ENCODE data around the gene LPIN3. TPM values are rescaled to one million over a fixed set of nuclear protein-coding genes. Genes with fewer than 3 reads are reported as not detected.

LPIN3 gene
- total RNA-seq, 1 experiment from 2014 or later: 27.9 TPM

DNA sequence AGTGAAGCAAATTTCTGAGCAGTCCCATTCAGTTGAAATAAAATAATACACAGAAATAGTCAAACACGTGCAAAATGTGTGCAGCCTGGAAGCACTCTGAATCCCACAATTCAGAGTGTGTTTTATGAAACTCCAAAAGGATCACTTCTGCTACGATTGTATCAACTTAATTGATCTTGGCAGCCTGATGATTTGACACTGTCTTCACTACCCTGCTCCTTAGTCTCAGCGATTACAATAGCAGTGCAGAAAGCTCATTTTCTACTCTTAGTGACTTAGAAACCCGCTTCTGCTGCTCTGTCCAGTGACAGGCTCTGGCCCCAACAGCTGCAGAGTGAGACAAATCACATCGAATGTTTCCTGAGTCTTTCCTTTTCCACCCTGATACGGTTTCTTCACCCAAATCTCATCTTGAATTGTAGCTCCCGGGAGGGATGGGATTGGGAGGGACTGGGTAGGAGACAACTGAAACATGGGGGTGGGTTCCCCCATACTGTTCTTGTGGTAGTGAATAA is 42.2 kb downstream of the LPIN3 start:
- Histone ChIP-seq H3K4me1 (ENCODE audit: insufficient read depth, low read length) (no peaks in the 10 kb centered on the region), H3K9ac (ENCODE audit: low read length) (no peak overlapping the region), H3K27me3 (ENCODE audit: low read length) (peaks cover 20% of the 10 kb centered on the region; the same call in 1 of the 2 replicates), H3K27ac (ENCODE audit: low read length) (no peak overlapping the region), H3K79me2 (ENCODE audit: low read length) (no peaks in the 10 kb centered on the region), H2AFZ (ENCODE audit: low read length) (no peak overlapping the region), H3K36me3 (ENCODE audit: low read depth, low read length) (no peaks in the 10 kb centered on the region), H3K4me3 (ENCODE audit: low read length) (no peak overlapping the region), H4K20me1 (ENCODE audit: low read length) (no peaks in the 10 kb centered on the region), H3K9me2 (replicated peaks; ENCODE audit: low read length) (no peaks in the 10 kb centered on the region), H3K4me2 (ENCODE audit: low read length) (no peak overlapping the region), H3F3A (ENCODE audit: low read length, unreplicated experiment) (no peaks in the 10 kb centered on the region), H3K9me3 (ENCODE audit: low read length) (no peaks in the 10 kb centered on the region)
- ATAC-seq (no peak), DNase-seq (no peak)
- ChIA-PET POLR2A (ENCODE audit: unreplicated experiment) (no interaction called here), CTCF (no interaction called here)
- intact Hi-C loops (cut with micrococcal nuclease): no loop called here
- TF ChIP-seq EZH2 (IDR thresholded peaks at IDR 0.05; ENCODE audit: low read length, unreplicated experiment) (no peak), EZH2phosphoT487 (IDR thresholded peaks at IDR 0.05; ENCODE audit: borderline replicate concordance, low read length) (no peak)
- TF ChIP-seq, protein P1, sequence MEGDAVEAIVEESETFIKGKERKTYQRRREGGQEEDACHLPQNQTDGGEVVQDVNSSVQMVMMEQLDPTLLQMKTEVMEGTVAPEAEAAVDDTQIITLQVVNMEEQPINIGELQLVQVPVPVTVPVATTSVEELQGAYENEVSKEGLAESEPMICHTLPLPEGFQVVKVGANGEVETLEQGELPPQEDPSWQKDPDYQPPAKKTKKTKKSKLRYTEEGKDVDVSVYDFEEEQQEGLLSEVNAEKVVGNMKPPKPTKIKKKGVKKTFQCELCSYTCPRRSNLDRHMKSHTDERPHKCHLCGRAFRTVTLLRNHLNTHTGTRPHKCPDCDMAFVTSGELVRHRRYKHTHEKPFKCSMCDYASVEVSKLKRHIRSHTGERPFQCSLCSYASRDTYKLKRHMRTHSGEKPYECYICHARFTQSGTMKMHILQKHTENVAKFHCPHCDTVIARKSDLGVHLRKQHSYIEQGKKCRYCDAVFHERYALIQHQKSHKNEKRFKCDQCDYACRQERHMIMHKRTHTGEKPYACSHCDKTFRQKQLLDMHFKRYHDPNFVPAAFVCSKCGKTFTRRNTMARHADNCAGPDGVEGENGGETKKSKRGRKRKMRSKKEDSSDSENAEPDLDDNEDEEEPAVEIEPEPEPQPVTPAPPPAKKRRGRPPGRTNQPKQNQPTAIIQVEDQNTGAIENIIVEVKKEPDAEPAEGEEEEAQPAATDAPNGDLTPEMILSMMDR (conservative IDR thresholded peaks at IDR 0.05; ENCODE audit: low read depth, low read length): no peak
- no TSS peak for BruUV-seq (replicated peaks)

DNA sequence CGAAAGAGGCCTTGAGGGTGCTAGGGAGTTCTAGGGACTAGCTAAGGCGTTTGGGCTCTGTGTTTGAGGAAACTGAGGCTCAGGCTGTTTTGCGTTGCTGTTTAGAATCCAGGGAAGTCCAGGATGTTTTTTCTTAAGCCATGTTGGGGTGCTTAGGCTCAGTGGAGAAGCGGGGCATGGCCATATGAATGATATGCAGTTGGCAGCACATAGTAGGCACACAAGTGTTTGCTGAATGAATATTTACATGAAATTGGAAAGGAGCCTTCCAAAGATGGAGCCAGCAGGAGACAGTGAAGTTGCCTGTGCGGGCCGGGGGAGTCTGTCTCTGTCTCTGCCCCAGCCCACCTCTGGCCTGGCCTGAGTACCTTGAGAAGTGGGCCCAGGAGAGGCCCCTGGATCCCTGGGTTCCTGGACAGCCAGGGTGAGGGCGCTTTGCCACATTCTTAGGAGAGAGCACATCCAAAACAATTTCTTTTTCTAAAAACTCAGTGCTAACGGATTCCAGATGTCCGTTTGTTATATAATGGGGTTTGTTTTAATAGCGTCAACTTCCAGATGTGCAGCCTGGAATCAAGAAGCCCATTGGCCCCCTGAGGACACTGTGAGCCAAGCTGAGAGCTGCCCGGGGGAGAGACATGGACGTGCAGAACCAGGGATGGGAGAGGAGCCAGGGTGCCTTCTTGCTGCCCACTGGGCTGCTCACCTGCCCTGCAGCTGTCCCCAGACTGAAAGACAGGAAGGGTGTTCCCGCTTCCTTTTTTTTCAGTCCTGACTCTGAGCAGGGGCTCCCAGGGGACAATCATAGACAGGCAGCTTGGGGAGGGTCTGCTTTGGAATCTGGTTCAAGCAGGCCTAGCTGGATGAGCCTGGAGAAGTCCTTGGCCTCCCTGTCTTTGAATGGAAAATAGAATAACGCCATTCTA is 46.1 kb downstream of the LPIN3 start:
- Histone ChIP-seq H3K4me2 (ENCODE audit: low read length) (no peak overlapping the region), H3K79me2 (ENCODE audit: low read length) (no peaks in the 10 kb centered on the region), H3K4me1 (ENCODE audit: insufficient read depth, low read length) (no peaks in the 10 kb centered on the region), H3K27ac (ENCODE audit: low read length) (no peak overlapping the region), H2AFZ (ENCODE audit: low read length) (no peak overlapping the region), H3K9me3 (ENCODE audit: low read length) (no peaks in the 10 kb centered on the region), H3K9ac (ENCODE audit: low read length) (no peak overlapping the region), H3K4me3 (ENCODE audit: low read length) (no peak overlapping the region), H3K36me3 (ENCODE audit: low read depth, low read length) (no peaks in the 10 kb centered on the region), H4K20me1 (ENCODE audit: low read length) (no peaks in the 10 kb centered on the region), H3F3A (ENCODE audit: low read length, unreplicated experiment) (no peaks in the 10 kb centered on the region), H3K9me2 (replicated peaks; ENCODE audit: low read length) (no peaks in the 10 kb centered on the region), H3K27me3 (ENCODE audit: low read length) (peaks cover 13% of the 10 kb centered on the region; the same call in 1 of the 2 replicates)
- POLR2A ChIA-PET (ENCODE audit: unreplicated experiment): no interaction called here
- intact Hi-C loops (cut with micrococcal nuclease): no loop called here
- CTCF ChIA-PET: no interaction called here
- TF ChIP-seq EZH2phosphoT487 (IDR thresholded peaks at IDR 0.05; ENCODE audit: borderline replicate concordance, low read length) (no peak), EZH2 (IDR thresholded peaks at IDR 0.05; ENCODE audit: low read length, unreplicated experiment) (no peak)
- TF ChIP-seq, protein P1 (conservative IDR thresholded peaks at IDR 0.05; ENCODE audit: low read depth, low read length): no peak
- DNase-seq: no peak
- no peak for ATAC-seq
- no TSS peak for BruUV-seq (replicated peaks)

DNA sequence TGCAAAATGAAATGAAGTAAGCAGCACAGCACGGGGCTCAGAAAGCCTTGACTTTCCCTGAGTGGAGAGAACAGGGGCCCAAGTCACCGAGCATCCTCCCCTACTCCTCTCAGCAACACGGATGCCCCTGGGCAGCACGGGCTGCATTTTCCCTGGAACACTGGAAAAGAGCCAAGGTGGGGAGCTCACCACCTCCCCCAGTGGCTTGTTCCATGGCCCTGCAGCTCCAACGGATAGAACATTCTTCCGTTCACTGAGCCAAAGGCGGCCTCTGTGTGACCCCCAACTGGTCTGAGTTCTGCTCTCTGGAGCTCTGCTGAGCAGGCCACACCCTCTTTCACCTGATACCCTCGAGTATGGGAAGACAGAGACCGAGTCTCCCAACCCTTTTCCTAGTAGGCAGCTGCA is 46.8 kb downstream of the LPIN3 start:
- no peak overlapping the region for H2AFZ ChIP-seq (ENCODE audit: low read length)
- peaks cover 9% of the 10 kb centered on the region; the same call in 1 of the 2 replicates for H3K27me3 ChIP-seq (ENCODE audit: low read length)
- TF ChIP-seq EZH2 (IDR thresholded peaks at IDR 0.05; ENCODE audit: low read length, unreplicated experiment): no peak
- TF ChIP-seq, protein P1 (conservative IDR thresholded peaks at IDR 0.05; ENCODE audit: low read depth, low read length): no peak
- no peak for TF ChIP-seq EZH2phosphoT487 (IDR thresholded peaks at IDR 0.05; ENCODE audit: borderline replicate concordance, low read length)
- BruUV-seq (replicated peaks): no TSS peak
- H3K9me2 ChIP-seq (replicated peaks; ENCODE audit: low read length): no peaks in the 10 kb centered on the region
- H3F3A ChIP-seq (ENCODE audit: low read length, unreplicated experiment): no peaks in the 10 kb centered on the region
- H3K9ac ChIP-seq (ENCODE audit: low read length): no peak overlapping the region
- CTCF ChIA-PET: no interaction called here
- no peak overlapping the region for H3K4me2 ChIP-seq (ENCODE audit: low read length)
- H3K4me1 ChIP-seq (ENCODE audit: insufficient read depth, low read length): no peaks in the 10 kb centered on the region
- H3K9me3 ChIP-seq (ENCODE audit: low read length): no peaks in the 10 kb centered on the region
- no peaks in the 10 kb centered on the region for H4K20me1 ChIP-seq (ENCODE audit: low read length)
- no peak for ATAC-seq
- POLR2A ChIA-PET (ENCODE audit: unreplicated experiment): no interaction called here
- no peak overlapping the region for H3K4me3 ChIP-seq (ENCODE audit: low read length)
- no peak overlapping the region for H3K27ac ChIP-seq (ENCODE audit: low read length)
- no peaks in the 10 kb centered on the region for H3K79me2 ChIP-seq (ENCODE audit: low read length)
- H3K36me3 ChIP-seq (ENCODE audit: low read depth, low read length): no peaks in the 10 kb centered on the region
- DNase-seq: no peak
- intact Hi-C loops (cut with micrococcal nuclease): no loop called here

Measured in PC-3 (cell line).